Cardiac muscle cell (in vitro differentiated cells and primary cell): ENCODE results near the gene REV3L. TPM values are rescaled to one million over a fixed set of nuclear protein-coding genes. Genes with fewer than 3 reads are reported as not detected.
"Not testable (repeated sequence)": the region's sequence is repeated elsewhere in the genome, so short reads cannot be mapped to it uniquely, and the experiment has no call there.

Experiments used
- DNase-seq, 2 donors: peaks; one replicate each; pipeline versions ENCODE4 v3.0.0 to v3.0.0-alpha.2; 2010 to 2017; ENCODE audit warnings: low read depth in 1 of 2, low spot score in 1 of 2
- H3K27ac ChIP-seq: fragments of 200-600 bp; sonication (generic); 2 replicates; pipeline ENCODE4 v1.5.1; 2016
- H3K27me3 ChIP-seq: fragments of 200-600 bp; sonication (generic); 2 replicates; pipeline ENCODE4 v1.6.0; 2016; ENCODE audit warnings: control low read depth
- H3K36me3 ChIP-seq: fragments of 200-600 bp; sonication (generic); 2 replicates; pipeline ENCODE4 v1.5.1; 2016; ENCODE audit warnings: control low read depth
- H3K4me1 ChIP-seq: fragments of 200-600 bp; sonication (generic); 2 replicates; pipeline ENCODE4 v1.8.1; 2017; ENCODE audit warnings: low read depth, mild to moderate bottlenecking, mixed run types
- H3K4me3 ChIP-seq: fragments of 200-600 bp; sonication (generic); 2 replicates; pipeline ENCODE4 v1.5.1; 2016; ENCODE audit warnings: mild to moderate bottlenecking
- H3K9me3 ChIP-seq: fragments of 200-600 bp; sonication (generic); 2 replicates; pipeline ENCODE4 v1.5.1; 2017; ENCODE audit warnings: low read depth, mild to moderate bottlenecking, control low read depth
- polyA plus RNA-seq: library from polyadenylated mRNA; unstranded; fragments of >200 nt; fragmentation: Nextera tagmentation; extraction: Ambion mirVana; gene quantifications from 2 replicates; pipeline ENCODE4 v1.2.1, GENCODE V29; 2016
- total RNA-seq: library from RNA; depleted of rRNA; stranded (reverse); fragments of >200 nt; gene quantifications from 2 replicates; pipeline ENCODE4 v1.2.3, GENCODE V29; 2016
- TF ChIP-seq, protein P1 (sequence below): IDR thresholded peaks from 2 replicates; pipeline ENCODE4 v1.5.1; 2012; ENCODE audit warnings: low read depth, mild to moderate bottlenecking, low read length

REV3L gene
- total and polyA plus RNA-seq, 2 experiments from 2014 or later: 18.1 to 23.3 TPM

DNA sequence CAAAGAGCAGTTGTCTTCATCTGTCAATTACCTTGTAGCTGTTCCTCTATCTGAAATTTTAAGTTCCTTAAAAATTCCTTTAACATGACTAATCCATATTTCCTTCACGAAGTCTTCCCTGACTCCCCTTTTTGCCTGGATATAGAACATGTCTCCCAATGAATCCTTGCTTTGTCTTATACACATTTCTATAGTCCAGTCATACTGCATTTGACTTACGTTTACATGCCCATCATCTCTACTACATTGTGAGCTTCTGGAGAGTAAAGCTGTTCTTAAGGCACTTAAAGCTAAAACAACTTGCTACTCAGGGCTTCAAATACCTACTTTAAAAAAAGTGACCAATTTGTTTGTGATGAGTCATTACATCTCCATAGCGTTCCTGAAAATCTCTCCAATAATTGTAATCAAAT, 4.9 kb downstream of the REV3L start:
- Histone ChIP-seq H3K4me1 (peaks cover 22% of the 10 kb centered on the region), H3K27me3 (no peaks in the 10 kb centered on the region), H3K36me3 (no peaks in the 10 kb centered on the region), H3K9me3 (no peaks in the 10 kb centered on the region), H3K27ac (no peak overlapping the region), H3K4me3 (no peak overlapping the region)
- peak in 1 of 2 donors; percentile 42 for DNase-seq
- TF ChIP-seq, protein P1, sequence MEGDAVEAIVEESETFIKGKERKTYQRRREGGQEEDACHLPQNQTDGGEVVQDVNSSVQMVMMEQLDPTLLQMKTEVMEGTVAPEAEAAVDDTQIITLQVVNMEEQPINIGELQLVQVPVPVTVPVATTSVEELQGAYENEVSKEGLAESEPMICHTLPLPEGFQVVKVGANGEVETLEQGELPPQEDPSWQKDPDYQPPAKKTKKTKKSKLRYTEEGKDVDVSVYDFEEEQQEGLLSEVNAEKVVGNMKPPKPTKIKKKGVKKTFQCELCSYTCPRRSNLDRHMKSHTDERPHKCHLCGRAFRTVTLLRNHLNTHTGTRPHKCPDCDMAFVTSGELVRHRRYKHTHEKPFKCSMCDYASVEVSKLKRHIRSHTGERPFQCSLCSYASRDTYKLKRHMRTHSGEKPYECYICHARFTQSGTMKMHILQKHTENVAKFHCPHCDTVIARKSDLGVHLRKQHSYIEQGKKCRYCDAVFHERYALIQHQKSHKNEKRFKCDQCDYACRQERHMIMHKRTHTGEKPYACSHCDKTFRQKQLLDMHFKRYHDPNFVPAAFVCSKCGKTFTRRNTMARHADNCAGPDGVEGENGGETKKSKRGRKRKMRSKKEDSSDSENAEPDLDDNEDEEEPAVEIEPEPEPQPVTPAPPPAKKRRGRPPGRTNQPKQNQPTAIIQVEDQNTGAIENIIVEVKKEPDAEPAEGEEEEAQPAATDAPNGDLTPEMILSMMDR: no peak

GRCh38 chr6:111477481-111477938, 5.5 kb downstream of the REV3L start:
- Histone ChIP-seq H3K4me3 (no peak overlapping the region), H3K36me3 (no peaks in the 10 kb centered on the region), H3K27me3 (no peaks in the 10 kb centered on the region), H3K9me3 (no peaks in the 10 kb centered on the region), H3K27ac (no peak overlapping the region), H3K4me1 (peaks cover 22% of the 10 kb centered on the region)
- DNase-seq: no peak
- TF ChIP-seq, protein P1: no peak

DNA sequence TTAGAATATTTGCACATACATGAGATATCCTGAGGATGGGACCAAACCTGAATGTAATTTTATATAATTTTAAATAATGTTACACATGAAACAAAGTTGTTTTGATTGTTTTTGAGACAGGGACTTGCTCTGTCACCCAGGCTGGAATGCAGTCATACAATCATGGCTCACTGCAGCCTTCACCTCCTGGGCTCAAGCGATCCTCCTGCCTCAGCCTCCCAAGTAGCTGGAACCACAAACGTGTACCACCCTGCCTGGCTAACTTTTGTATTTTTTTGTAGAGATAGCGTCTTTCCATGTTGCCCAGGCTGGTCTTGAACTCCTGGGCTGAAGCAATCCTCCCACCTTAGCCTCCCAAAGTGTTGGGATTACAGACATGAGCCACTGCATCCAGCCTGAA, 7.0 kb downstream of the REV3L start:
- H3K36me3 ChIP-seq, DNase-seq, H3K9me3 ChIP-seq, H3K27me3 ChIP-seq, H3K4me3 ChIP-seq, H3K27ac ChIP-seq: not testable (repeated sequence)
- peaks cover 17% of the 10 kb centered on the region for H3K4me1 ChIP-seq

DNA sequence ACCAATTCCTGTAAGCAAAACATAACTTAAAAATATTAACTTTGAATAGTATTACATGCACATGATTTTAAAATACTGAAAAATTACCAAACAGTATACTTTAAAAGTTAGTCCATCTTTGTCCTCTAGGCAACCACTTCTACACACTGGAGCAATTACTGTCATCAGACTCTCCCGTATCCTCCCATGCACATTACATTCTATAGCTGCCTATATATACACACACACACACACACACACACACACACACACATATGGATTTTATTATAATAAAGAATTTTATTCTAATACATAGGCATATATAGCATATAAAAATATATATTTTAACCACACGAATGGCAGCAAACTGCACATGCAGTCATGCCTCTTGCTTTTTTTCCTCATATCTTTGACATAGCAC, 8.2 kb downstream of the REV3L start:
- no peak overlapping the region for H3K27ac ChIP-seq
- TF ChIP-seq, protein P1: no peak
- H3K4me1 ChIP-seq: peaks cover 8% of the 10 kb centered on the region
- H3K27me3 ChIP-seq: no peaks in the 10 kb centered on the region
- no peaks in the 10 kb centered on the region for H3K9me3 ChIP-seq
- H3K36me3 ChIP-seq: peaks cover 2% of the 10 kb centered on the region
- DNase-seq: no peak
- no peak overlapping the region for H3K4me3 ChIP-seq

- H3K4me1 ChIP-seq: peaks cover 8% of the 10 kb centered on the region
- H3K36me3 ChIP-seq: peaks cover 2% of the 10 kb centered on the region
- no peak for DNase-seq
Measured at GRCh38 chr6:111474106-111474505, 8.9 kb downstream of the REV3L start.

DNA sequence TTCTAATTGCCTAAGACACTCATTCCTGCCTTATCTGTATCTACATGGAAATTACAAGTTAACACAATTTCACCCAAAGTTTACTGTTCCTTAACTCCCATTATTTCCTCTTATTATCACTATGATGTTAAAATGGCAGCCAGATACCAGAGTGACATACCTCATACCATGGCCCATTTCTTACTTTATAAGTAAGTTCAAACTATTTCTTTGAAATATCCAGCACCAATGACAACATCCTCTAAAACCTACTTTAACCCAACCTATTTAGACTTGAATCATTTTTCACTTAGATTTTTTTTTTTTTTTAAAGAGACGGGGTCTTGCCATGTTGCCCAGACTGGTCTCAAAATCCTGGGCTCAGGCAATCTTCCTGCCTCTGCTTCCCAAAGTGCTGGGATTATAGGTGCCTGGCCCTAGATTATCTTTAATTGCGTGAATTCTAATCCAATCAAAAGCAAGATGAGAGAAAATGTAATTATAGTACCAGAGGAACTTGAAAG, 10.0 kb downstream of the REV3L start:
- TF ChIP-seq, protein P1: no peak
- Histone ChIP-seq H3K27ac (no peak overlapping the region), H3K27me3 (no peaks in the 10 kb centered on the region)

More at GRCh38 chr6:111474106-111474505, 8.9 kb downstream of the REV3L start:
- Histone ChIP-seq H3K27me3 (no peaks in the 10 kb centered on the region), H3K9me3 (no peaks in the 10 kb centered on the region), H3K4me3 (no peak overlapping the region), H3K27ac (no peak overlapping the region)
- TF ChIP-seq, protein P1: no peak

More for the DNA sequence above, 10.0 kb downstream of the REV3L start:
- Histone ChIP-seq H3K4me1 (no peaks in the 10 kb centered on the region), H3K36me3 (peaks cover 2% of the 10 kb centered on the region), H3K4me3 (no peak overlapping the region), H3K9me3 (no peaks in the 10 kb centered on the region)
- peak in 1 of 2 donors; percentile 41 for DNase-seq
